HG03378 (cell line): ENCODE results near the gene SHF.
"Not testable (repeated sequence)": the region's sequence is repeated elsewhere in the genome, so short reads cannot be mapped to it uniquely, and the experiment has no call there.

ENCODE experiments used
- ATAC-seq: cut with Tn5 transposase; IDR thresholded peaks from one replicate; pipeline ENCODE4 v1.9.1; 2021; ENCODE audit warnings: mild to moderate bottlenecking, moderate library complexity; ENCODE audit not compliant: unreplicated experiment

SHF gene

DNA sequence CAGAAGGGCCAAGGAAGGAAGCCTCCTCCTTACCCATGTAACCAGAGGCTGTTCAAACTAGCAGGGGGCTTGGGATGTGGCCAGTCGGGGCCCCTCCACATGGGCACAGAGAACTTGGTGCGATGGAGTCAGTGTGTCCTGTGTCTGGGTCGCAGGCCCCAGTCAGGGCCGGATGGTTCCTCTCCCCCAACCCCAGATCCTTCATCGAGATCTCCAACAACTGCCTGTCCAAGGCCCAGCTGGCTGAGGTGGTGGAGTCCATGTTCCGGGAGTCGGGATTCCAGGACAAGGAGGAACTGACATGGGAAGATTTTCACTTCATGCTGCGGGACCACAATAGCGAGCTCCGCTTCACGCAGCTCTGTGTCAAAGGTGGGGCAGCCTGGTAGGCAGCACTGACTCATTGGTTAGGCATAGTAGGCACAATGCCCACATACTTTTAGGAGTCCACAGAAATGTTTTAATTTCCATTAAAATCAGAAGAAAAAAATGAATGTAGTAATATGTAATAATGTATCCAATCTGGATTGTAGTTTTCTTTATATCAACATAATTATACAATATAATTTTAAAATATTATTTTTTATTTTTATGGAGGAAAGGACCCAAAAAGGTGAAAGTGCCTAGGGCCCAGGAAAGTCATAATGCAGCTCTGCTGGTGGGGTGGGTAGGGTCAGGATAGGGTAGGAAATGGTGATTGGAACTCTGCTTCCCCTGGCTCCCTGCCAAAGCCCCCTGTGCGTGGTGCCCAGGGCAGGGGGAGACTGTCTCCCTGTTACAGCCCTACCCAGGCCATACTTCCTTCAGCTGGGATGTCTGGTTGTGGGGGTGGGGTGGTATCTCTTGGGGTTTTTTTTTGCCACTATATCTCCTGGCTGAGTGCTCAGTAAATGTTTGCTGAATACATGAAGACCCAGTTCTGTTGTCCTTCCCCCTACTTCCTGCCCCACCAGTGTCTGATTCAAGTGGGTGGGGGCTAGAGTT, 39.4 kb downstream of the SHF start:
- no peak for ATAC-seq

DNA sequence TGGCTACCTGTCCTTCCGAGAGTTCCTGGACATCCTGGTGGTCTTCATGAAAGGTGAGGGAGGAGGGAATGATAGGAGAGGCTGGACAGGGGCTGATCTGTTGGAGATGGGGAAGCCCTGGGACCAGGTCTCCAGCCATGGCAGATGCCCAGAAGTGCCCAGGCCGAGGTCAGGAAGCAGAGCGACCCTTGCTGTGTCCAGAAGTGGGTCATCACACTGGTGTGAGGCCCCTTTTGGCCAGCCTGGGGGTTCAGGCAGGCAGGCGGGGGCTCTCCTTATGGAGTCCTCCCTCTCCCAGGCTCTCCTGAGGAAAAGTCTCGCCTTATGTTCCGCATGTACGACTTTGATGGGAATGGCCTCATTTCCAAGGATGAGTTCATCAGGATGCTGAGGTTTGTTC, 40.2 kb downstream of the SHF start:
- ATAC-seq = no peak

DNA sequence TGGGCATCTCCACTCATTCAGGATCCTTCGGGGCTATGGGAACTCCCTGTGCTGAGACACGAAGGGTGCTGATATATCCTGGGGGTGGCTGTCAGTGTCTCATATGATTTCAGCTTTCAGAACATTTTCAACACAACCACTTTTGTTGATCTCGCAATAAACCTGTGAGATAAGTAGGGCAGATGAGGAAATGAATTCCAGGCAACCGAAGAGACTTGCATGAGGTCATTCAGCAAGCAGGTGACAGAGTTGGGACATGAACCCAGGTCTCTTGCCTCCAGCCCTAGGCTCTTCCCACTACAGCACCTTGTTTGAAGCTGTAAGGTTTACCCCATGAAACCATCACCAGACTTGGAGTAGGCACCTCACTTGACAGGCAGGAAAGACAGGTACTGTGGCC, 41.4 kb downstream of the SHF start:
- ATAC-seq = no peak

DNA sequence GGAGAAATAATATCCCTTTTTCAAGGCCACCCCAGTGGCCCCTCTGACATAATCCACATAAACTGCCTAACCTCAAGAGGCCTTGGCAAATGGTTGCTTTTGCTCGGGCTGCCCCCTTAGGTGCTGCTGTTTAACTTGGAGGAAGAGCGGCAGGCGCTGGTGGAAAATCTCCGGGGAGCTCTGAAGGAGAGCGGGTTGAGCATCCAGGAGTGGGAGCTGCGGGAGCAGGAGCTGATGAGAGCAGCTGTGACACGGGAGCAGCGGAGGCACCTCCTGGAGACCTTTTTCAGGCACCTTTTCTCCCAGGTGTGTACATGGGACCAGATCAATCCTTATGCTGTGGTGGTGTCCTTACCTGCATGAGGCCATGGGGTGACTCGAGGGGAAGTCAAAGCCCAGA, 43.0 kb downstream of the SHF start:
- no peak for ATAC-seq

DNA sequence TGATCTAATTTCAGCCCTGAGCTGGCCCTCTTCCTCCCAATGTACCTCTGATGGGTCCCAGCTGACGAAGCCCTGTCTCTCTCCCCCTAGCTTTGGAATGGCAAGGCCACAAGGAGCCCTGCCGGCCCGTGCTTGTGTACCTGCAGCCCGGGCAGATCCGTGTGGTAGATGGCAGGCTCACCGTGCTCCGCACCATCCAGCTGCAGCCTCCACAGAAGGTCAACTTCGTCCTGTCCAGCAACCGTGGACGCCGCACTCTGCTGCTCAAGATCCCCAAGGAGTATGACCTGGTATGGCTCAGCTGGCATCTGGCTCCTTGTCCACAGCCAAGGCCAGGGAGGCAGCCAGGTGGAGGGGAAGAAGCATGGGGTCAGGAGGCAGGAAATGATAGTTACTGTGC, 43.8 kb downstream of the SHF start:
- ATAC-seq = no peak

DNA sequence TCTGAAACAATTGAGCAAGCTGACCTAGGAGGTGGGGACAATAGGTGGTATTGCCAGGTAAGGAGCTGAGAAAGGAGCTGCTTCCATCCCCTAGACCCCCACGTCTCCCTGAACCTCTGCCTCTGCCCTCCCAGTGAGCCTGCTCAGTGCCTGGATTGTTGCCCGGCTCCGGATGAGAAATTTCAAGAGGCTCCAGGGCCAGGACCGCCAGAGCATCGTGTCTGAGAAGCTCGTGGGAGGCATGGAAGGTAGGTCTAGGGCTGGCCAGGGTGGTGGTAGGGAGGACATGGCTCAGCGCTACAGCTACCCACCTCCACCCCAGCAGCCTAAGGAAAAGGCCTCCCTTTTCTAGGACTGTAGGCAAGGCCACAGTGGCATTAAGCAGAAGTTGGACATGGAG, 44.7 kb downstream of the SHF start:
- ATAC-seq = no peak

DNA sequence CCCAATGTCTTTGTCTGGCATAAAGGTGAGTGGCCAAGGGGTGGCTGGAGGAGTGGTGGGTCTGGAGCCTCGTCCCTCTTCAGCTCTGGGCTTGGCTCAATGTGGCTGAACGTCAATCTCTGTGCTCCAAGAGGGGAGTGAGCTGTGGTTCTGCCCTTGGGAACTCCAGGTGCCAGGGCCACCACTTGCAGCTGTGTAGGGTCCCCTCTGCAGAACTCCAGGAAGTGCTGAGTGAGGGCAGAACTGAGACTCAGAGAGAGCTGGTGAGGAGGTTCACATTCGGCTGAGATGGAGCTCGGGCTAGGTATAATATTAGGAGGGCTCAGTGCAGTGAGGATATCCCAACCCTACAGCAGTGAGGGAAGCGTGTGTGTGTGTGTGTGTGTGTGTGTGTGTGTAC, 46.4 kb downstream of the SHF start:
- ATAC-seq = no peak

DNA sequence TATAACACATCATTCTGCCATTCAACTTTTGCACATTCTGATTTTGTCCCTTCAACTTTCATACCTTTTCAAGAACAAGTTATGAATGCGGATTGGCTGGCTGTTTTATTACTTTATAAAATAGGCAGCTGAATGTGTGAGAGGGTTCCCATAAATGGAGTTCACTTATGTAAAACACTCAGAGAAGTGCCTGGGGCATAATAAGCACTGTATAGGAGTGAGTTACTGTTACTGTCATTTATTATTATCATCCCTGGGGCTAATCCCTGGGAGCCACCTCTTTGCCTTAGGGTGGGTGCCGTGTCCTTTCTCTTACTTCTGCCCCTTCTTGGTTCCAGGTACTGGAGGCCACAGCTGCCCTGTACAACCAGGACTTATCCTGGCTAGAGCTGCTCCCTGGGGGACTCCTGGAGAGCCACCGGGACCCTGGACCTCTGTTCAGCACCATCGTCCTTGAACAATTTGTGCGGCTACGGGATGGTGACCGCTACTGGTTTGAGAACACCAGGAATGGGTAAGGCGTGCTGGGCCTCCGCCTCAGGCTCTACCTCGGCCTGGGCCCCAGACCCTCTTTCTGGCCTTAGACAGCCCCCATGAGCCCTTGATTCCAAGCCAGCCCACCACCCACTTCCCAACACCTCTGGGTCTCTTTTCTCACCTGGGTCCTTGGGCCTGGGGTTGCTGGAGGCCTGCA, 47.1 kb downstream of the SHF start:
- no peak for ATAC-seq

DNA sequence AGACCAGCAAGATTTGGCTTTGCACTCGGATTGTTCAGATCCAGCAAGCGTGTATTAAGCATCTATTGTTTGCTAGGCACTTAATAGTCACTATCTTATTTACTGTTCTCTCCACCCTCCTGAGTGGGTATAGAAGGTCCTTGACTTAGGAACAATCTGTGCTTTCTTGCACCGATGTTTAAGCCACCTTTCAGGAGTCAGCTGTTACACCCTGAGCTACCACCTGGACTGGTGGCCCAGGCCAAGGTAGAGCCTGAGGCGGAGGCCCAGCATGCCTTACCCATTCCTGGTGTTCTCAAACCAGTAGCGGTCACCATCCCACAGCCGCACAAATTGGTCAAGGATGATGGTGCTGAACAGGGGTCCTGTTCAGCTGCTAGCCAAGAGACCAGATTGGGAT, 48.0 kb downstream of the SHF start:
- no peak for ATAC-seq

DNA sequence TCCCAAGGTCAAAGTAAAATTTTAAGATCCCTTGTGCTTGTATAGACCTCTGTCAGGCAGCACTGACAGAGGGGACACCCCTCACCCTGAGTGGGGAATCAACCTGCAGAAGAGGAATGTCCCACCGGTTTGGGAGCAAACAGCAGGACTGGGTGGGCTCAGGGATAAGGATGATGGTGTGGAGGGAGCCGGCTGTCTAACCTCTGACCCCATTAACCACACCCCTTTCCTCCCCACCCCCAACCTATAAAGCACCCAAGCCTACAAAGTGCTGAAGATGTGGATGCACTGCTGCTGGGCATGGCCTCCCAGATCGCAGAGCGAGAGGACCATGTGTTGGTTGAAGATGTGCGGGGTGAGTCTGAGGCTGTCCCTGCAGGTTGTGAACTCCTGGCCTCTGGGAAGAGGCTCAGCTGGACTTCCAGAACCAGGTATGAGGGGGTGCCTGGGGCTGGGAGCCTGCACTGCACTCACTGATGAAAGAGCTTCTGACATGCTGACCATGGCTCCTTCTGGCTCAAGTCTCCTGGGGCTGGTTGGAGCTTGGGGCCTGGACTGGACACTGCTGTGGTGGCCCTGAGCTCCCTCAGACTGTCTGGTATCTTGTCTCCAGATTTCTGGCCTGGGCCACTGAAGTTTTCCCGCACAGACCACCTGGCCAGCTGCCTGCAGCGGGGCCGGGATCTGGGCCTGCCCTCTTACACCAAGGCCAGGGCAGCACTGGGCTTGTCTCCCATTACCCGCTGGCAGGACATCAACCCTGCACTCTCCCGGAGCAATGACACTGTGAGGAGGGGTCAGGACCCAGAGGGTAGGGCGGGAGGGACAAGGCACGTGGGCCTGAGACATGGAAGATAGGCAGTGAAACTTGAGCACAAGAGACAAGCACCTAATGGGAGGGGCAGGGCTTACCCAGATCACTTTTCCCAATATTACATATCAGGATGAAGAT, 48.7 kb downstream of the SHF start:
- ATAC-seq = no peak

DNA sequence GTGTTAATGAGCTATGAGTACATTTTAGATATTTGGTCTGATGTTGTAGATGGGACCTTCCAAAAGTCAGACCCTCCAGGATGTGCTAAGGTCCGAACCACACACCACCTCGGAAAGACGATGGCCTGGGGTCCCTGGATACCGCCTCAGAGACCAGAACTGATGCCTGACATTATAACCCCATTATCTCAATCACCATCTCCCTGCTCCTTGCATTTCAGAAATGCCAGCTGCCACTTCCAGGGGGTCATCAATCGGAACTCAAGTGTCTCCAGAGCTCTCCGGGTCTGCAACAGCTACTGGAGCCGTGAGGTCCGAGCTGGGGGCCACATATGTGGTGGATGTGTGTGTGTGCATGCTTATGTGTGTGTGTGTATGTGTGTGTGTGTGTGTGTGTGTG, 50.1 kb downstream of the SHF start:
- no peak for ATAC-seq

DNA sequence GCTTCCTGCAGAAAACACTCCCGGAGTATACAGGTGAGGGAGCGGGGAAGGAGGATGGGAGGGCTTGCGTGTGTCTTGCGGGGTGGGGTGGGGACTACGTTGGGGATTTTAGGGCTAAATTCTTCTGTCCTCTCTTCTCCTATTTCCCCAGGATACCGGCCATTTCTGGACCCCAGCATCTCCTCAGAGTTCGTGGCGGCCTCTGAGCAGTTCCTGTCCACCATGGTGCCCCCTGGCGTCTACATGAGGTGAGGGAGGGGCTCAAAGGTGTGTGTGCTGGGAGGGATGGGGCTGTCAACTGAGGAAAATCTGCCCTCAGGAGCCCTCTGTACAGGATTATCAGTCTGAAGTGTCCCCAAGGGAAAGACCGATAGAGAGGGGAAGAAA, 51.4 kb downstream of the SHF start:
- no peak for ATAC-seq

DNA sequence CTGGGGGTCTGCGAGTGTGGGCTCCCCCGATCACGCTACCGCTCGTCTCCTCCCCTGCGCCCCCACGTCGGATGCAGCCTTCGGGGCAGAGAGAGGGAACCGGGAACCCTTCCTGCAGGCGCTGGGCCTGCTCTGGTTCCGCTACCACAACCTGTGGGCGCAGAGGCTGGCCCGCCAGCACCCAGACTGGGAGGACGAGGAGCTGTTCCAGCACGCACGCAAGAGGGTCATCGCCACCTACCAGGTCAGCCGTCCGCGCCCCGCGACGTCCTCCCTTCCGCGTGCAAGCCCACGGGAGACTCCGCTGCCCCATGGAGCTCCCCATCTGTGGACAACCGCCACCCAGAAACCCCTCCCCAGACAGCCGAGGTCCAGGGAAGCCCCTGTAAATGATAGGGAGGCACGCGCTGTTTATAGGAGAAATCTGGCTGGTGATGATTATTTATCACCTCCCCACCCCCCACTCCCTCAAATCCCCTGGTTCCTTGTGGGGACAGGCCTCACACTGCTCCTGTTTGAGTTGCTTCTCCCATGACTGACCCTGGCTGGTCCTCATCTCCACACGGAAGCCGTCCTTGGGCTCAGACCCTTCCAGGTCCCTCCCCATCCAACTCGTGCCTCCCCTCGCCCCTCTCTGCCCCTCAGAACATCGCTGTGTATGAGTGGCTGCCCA, 51.9 kb downstream of the SHF start:
- ATAC-seq = not testable (repeated sequence)

DNA sequence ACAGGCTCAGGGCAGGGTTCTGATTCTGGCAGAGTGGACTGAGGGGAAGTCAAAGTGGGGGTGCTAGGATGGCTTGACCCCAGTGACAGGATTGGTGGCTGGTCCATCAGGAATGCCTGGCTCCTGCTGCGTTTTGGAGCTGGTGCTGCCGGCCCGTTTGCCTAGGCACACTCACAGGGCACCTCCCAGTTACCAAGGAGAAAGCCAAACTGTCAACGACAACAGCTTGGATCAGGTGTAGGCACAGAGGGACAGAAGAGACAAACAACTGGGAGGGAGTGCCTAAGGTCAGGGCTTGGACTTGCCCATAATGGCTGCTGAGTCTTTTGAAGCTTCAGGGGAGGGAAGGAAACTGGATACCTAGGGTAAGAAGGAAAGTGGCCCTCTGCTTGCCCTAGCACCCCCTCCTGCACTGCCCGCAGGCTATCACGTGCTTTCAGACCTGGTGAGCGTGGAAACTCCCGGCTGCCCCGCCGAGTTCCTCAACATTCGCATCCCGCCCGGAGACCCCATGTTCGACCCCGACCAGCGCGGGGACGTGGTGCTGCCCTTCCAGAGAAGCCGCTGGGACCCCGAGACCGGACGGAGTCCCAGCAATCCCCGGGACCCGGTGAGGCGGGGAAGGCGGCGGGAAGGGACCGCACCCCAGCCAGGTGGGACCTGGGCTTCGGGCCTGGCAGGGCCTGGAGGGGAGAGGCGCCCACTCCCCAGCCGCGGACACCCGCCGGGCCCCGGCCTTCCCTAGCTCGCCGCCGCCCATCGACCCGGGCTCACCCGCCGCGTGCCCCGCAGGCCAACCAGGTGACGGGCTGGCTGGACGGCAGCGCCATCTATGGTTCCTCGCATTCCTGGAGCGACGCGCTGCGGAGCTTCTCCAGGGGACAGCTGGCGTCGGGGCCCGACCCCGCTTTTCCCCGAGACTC, 52.8 kb downstream of the SHF start:
- ATAC-seq = no peak

DNA sequence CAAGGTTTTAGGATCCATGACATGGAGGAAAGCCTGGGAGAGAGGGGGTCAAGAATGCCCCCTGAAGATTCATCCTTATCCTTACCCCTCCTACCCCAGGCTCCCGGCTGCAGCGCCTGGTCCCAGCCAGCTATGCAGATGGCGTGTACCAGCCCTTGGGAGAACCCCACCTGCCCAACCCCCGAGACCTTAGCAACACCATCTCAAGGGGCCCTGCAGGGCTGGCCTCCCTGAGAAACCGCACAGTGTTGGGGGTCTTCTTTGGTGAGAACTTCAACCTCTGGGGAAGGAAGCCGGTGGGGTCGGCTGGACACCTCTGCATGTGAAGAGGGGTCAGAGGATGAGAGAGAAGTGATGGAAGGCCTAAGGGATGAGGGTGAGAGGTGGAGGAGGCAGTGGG, 53.7 kb downstream of the SHF start:
- no peak for ATAC-seq

DNA sequence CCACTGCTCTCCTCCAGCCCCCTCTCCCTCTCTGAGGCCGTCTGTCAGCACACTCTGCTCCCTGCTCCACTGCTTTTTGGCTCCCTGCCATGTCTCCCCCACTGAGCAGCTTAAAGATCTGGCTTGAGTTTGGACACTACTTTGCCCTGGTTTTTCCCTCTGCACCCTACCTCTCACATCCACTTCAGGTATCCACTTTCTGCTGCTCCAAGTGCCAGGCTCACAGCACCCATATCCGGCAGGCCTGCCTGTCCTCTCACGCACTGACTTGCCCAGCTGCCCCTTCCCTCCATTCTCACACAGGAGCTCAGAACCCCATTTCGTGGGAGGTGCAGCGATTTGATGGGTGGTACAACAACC, 54.2 kb downstream of the SHF start:
- ATAC-seq = no peak

DNA sequence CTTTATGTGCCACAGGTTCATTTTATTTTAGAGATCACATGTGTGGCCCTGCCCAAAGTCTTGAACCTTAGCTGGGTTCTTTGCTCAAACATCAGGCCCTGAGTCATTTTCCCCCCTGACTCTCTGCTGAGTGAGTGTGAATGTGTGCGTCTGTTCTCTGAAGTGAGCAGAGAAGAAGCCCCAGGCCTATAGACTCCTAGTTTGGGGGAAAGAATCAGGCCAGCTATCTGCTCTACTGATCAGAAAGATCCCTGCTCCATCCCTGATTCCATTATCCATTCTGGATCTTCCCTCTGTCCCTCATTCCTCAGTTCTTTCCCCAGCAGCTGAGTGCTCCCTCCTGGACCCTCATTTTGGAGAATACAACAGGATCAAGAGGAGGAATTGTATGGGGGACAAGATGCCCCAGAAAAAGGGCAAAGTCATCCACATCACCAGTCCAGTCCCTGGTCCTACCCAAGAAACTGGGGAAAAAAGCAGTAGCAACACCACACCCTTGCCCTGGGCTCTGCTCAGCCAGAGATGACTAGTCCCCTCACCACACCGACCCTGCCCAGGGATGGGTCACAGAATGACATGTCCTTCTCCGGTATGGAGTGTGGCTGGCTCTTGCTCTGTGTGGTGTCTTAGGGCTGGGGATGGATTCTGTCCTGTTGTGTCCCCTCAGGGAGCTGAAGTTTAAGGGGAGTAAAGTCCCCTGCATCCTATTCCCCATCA, 54.8 kb downstream of the SHF start:
- ATAC-seq = no peak

DNA sequence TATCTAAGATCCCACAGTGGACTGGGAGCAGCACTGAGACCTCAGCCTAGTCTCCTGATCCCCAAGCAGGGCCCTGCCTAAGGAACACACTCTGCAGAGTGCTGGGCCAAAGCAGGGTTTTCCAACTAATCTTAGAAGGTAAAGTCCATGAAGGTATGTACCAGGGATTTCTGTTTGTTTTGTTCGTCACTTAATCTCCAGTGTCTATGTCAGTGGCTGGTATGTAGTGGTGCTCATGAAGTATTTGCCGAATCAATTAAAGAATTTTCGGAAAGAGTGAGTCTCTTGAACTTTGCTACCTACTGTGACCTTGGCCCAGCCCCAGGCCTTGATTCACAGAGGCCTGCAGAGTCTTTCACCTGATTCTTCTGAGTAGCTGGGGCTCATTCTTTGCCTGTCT, 56.3 kb downstream of the SHF start:
- no peak for ATAC-seq
